Stimulated activated CD8-positive, alpha-beta memory T cell treated with anti-CD3 and anti-CD28 coated beads, Interleukin-7, amount 100 ng/mL, for 4 hours (primary cell): ENCODE results near the gene AKT2.

Source experiments
- DNase-seq, 2 donors: peaks; one replicate each; pipeline ENCODE4 v3.0.0-alpha.2; 2020; ENCODE audit warnings: low read depth in 2 of 2

The AKT2 gene

DNA sequence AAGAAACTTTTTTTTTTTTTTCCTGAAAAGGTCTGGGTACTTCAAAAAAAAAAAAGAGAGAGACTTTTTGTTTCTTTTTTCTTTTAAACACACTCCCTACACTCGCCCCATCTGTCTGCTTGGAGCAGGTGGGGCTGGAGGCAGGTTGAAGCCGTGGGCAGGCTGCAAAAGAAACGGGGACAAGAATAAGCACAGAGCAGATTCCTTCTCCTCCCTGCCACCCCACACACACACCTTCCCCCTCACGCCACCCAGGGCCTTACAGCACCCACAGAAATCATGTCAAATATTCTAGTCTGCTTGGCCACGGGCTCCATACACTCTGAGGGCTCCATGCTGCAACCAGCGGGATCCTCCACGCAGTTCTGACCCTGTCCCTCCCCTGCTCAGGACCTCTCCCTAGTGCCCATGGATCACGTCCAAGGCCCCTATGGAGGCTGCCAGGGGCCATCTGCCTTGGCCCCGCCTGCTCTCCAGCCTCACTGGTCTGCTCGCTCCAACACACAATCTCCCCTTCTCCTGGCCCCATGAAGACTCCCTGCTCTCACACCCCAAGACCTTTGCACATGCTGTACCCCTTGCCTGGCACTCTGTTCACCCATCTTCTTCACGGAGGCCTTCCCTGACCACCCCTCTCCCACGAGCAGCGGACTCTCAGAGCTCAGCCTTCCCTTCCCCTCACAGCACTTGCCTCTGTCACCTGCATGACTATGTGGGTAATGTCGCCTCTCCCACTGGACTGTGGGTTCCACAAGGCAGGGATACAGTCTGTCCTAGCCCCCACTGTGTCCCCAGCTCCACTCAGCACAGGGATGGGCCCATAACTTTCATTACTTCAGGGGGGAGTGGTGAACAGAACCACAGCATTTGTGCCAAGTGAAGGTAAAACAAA, 11.4 kb downstream of the AKT2 start:
- no peak for DNase-seq

DNA sequence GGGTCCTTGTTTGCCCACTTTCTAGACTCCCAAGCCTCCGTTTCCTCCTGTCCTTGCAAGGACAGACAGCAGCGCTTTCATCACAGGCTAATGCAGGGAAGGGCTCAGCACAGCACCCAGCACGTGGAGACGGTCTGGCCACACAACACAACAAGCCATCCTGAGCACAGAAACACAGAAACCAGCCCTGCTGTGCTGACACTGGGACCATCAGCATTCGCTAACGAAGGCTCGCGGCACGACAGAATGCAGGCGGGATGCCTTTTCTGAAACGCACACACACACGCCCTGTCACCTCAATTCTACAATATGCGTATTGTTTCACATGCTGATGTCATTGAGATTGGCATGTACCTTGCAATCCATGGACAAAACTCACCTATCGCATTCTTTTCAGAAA, 12.9 kb downstream of the AKT2 start:
- no peak for DNase-seq

DNA sequence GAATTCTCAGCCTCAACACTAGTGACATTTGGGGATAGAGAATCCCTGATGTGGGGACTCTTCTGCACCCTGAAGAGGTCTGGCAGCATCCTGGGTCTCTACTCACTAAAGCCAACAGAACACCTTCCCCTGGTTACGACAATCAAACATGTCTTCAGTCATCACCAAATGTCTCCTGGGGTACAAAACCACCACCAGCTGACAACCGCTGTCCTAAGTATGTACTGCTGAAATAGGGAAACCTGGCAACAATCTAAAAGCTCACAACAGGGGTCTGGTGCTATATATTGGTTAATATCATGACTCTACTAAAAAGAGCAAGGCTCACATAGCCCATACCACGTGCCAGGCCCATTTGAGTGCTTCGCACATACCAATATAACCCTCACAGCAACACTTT, 13.4 kb downstream of the AKT2 start:
- no peak for DNase-seq

DNA sequence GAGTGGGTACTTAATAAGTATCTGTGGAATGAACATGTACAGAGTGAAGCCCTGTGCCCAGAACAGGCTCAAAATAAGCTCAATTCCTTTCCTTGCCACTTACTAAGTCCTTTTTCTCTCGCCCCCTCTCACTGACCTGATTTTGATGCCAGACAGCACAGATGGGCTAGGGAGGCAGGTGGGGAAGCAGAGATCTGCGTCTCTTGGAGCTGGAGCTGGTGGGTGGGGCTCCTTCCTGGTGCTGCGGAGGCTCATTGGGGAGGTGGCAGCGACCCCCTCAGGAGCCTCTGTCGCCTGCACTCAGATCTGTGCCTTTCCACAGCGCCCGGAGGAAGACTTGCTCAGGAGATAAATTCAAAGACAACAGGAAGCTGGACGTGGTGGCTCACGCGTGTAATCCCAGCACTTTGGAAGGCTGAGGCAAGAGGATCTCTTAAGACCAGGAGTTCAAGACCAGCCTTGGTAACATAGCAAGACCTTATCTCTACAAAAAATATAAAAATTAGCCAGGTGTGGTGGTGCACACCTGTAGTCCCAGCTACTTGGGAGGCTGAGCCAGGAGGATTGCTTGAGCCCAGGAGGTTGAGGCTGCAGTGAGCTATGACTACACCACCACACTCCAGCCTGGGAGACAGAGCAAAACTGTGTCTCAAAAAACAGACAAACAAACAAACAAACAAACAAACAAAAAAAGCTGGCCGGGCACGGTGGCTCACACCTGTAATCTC, 14.6 kb downstream of the AKT2 start:
- DNase-seq, result no peak

DNA sequence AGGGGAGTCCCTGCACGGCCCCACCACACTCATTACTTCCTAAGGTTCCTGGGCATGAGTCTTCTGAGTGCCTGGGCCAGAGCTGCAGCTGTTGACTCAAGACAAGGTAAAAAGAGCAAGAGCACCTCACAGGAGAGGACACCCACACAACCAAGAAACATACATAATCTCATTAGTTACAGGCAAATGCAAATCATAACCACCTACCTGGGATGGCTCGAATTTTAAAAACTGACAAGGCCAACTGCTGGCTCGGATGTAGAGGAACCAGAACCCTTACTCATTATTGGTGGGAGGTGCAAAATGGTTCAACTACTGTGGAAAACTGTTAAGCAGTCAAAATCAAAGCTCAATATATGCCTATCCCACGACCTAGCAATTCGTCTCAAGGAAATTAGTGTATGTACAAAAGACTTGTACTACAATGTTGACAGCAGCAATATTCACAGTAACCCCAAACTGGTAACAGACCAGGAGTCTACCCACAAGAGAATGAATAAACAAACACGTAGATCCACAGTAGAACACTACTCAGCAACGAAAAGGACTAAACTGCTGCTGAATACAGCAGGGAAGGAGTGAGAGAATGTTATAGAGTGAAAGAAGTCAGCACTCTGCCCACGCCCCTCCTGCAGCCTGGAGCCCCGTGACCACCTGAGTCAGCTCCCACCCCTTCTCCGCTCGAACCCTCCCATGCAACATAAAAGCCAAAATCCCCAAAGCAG, 15.8 kb downstream of the AKT2 start:
- DNase-seq, result no peak

DNA sequence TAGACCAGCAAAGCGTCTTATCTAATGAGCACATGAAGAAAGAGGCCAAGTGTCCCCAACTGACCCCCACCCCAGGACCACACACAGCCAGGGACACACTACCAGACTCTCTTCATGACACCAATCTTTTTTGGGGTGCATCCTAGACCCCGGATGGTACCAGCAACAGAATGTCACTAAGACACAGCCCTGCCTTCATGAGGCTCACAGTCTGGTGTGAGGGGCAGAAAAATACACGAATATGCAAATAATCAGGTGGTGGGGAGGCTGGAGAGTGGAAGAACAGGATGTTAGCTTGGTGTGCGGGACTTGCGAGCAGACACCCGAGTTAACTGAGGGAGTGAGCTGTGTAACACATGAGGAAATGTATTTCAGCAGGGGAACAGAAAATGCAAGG, 17.5 kb downstream of the AKT2 start:
- no peak for DNase-seq

DNA sequence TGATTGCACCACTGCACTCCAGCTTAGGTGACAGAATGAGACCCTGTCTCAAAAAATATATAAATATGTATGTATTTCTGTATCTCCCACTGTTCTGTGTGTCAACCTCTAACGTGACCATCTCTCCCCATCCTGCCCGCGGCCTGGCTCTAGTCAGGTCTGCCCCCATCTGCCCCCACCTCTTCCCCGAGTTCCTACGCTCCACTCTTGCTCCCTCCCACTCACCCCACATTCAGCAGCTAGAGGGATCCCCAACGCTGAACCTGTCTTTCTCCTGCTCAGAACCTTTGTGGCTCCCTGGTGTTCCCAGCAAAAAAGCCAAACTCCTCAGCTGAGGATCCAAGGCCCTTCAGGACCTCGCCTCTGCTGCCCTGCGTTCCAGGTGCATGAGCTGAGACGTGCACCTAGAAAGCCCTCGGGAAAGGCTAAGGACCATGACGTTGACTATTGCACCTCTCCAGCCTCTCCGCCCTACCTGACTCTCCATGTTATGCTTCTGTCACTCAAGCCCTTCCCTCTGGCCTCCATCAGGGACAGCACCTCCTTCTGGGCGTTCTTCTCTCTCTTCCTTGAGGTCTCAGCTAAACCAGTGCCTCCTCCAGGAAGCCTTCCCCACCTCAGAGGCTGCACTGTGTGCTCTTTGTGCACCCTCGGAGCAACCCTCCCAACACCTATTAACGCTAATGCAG, 18.1 kb downstream of the AKT2 start:
- DNase-seq, result no peak

DNA sequence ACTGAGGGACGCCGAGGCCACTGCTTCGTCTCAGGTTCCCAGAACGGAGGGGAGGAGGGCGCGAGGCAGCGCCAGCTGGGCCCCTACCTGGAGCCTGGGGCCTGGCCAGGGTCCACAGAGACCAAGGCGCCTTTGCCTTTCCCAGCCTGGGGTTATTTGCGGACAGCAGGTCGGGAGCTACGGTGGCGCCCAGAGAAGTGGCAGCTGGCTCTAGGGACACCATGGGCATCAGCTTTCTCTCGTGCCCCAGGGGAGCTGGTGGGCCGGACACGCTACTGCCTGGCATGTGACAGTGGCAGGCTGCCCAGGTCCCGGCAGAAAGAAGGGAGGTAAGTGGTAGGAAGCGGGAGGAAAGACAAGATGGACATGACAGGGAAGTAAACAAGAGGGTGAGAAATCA, 19.0 kb downstream of the AKT2 start:
- no peak for DNase-seq

DNA sequence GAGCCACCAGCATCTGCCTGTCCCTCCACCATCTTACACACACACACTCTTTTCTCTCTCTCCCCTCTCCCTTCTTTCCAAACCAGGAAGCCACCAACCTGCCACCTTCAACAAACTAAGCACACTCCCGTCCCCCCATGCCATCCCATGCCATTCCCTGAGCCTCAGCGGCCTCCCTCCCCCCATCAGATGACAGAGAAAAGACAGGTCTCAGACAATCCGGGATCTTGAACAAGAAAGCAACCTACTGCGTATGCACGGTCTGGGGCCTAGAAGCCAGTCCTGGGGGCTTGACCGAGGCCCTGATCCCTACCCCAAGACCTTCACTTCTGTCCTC, 19.4 kb downstream of the AKT2 start:
- DNase-seq, result no peak

DNA sequence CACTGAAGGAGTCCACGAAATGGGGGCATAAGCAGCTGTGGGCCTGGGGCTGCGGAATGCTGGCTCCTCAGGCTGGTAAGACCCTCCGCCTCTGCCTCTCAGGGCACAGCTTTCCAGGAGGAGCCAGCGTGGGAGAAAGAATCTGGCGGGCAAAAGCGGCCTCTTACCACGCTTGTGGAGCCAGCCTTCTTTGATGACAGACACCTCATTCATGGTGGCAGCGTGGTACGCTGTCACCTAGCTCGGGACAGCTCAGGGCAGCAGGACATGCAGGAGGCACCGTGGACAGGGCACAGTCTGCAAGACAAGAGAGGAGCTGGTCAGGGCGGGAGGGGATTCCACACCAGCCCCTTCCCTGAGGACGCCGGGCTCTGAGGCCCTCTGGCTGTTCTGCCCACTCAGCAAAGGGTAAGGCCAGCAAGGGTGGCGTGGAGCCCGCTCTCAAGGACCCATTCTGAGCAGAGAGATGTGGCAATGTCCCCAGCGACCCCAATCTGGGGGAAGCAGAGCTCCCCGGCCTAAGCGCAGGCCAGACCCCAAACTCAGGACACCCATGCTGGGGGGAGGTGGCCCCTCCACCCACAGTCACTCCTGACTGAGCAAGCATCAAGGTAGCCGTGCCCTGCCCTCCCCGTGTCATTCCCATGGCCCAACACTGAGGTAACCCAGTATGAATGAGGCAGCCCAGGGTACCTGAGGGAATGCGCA, 19.9 kb downstream of the AKT2 start:
- no peak for DNase-seq

DNA sequence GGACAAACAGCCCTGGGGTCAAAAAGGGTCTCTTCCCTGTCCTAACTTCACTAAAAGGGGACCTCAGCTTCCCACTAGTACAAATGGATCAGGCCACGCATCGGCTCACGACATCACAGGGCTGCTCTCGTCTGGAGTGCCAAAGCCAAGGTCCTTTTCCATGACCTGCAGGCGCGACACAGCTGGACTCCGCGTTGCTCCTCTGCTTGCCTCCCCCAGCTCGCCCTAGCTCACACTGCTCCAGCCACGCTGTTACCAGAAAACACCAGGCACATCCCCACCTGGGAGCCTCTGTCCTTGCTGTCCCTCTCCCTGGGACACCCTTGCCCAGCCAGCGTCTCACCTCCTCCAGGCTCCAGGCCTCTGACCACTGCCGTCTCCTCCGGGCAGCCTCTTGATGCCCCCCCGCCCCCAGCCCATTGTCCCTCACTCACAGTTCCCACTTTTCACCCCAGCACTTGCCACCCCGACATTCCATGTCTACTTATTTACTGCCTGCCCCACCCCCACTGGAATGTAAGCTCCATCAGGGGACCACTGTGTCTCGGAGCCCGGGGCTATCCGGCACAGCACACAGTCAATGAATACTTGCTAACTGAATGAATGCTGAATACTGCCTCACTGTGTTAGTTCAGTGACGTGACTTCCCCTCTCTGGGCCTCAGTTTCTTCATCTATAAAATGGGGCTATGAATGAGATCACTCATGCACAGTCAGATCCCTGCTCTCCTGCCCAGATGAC, 20.7 kb downstream of the AKT2 start:
- no peak for DNase-seq

DNA sequence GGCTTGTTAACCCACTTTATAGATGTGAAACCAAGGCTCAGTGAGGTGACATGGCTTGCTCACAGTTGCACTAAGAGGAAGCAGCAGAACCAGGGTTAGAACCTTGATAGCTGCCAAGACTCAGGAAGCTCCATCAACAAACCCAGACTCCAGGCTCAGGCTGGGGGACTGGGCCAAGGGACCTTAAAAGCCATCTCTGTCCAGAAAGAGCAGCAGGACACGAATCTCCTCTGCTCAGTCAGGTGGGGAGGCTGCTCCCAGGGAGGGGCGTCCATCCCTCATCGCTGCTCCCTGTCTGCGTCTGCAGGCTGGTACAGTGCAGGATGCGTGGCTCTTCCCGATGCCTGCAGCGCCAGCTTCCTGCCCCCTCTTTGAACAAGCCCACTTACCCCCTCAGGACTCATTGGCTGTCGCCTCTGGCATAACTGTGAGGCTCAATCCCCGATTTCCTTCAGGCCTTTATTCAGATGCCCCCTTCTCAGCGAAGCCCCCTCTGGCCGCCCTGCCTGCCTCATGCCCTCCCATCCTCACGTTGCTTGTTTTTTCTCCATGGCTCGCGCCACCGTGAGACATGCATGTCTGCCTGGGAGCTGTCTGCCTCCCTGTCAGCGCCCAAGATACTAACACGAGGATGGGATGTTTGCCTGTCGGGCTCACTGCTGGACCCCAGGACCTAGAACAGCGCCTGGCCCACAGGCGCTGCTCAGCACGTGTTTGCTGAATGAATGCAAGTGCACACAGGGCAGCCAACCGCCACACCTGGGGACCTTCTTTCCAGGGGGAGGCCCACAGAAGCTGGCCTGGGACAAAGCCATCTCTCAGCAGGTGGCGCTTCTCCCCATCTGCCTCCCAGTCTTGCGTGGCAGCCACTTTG, 21.5 kb downstream of the AKT2 start:
- no peak for DNase-seq

DNA sequence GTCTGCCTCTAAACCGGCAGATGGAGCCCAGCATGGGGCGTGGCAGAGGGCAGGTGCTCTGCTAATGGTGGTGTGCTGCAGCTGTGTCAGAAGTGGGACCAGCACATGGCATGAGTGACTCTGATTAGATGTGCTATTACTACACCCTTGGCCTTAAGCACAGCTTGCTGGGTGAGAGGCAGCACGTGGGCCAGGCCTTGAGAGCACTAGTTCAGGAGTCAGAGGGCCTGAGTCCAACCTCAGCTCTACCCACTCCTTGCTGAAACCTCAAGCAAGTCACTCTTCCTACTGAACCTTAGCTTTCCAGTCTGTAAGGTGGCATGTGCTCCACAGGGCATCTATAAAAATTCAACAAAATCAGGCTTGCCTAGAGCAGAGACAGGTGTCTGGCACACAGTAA, 22.7 kb downstream of the AKT2 start:
- DNase-seq, result no peak

DNA sequence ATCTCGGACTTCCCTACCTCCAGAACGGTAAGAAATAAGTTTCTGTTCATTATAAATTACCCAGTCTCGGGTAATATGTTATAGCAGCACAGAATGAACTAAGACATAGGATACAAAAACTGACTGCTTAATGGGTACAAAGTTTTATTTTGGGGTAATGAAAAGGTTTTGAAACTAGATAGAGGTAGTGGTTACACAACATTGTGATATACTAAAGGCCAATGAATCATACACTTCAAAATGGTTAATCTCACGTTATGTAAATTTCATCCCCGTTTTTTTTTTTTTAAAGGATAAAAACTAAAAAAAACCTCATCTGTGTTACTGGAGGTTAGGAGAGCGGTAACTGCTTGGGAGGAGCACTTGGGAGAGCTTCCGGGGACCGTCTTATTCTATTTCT, 23.5 kb downstream of the AKT2 start:
- DNase-seq, result no peak

DNA sequence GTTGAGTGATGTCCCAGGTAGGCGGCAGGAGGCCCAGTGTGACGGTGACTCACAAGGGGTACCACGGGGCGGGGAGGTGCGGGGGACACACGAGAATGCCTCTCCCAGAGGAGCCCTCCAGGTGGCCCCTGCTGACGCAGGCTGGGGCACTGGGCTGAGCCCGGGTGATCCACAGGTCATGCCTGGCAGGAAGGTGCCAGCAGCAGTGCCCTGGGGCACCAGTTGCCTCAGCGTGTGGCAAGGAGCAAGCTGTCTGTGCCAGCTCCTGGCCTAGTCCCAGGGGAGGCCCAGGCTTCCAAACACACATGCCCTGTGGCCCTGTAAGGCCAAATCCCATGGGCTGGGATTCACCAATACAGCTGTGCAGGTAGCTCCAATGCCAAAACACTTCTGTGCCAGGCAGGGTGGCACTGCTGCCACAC, 28.0 kb downstream of the AKT2 start:
- no peak for DNase-seq

DNA sequence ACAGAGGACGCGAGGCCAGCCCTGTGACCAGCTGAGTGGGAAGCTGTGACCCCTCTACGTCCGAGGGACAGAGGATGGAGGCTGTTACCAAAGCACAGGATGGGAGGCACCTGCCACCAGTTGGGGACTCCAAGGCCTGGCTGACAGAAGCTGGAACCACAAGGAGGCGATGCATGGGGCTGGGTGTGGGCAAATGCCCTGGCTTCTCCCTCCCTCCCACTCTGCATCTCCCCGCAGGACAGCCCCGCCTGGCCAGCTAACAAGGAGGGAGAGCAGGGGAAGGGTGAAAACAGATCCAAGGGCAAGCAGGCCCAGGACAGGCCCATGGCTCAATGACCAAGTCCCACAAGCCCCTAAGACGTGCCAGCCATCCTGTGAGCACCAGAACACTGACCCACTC, 28.6 kb downstream of the AKT2 start:
- DNase-seq, result no peak

DNA sequence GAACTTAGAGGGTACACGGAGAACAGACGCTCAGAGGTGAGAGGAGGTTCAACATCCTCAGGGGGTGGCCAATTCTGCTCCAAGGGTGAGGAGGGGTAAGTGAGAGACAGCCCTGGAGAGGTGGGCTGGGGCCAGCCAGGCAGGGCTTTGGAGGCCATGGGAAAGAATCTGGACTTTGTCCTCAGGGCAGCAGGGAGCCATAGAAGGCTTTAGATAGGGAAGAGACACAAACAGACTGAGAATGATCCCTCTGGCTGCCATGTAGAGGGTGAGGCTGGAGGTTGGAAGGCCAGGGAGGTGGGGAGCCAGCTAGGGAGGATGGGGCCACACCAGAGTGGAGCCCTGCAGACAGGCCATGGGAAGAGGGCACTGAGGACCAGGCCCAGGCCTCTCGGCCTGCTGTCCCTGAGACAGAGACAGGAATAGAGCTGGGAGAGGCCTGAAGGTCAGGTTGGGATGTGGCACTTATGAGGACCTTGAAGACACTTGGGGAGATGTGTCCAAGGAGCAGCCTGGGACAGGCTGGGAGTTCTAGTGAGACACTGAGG, 29.5 kb downstream of the AKT2 start:
- DNase-seq, result no peak

DNA sequence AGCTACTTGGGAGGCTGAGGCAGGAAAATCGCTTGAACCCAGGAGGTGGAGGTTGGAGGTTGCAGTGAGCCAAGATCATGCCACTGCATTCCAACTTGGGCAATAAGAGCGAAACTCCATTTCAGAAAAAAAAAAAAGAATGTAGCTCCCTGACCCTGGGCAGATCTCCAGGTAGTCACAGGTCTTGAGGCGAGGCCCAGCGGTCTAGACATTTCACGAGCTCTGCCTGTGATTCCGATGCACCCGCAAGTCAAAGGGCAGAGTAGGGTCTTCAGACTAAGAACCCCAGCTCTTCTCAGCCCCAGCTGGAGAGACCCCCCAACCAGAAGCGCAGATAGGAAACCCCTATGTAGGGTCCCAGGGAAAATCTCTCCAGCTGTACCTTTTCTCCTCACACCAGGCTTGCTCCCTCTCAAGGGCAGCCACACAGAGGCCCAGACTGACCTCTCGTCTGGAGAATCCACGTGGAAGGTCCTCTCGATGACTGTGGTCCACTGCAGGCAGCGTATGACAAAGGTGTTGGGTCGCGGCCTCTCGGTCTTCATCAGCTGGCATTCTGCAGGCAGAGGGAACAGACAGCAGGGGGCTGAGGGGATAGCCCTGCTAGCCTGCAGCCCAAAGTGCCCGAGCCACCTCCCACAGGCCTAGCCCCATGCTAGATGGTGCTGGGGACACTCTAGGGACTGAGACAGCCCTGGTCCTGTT, 30.3 kb downstream of the AKT2 start:
- no peak for DNase-seq

DNA sequence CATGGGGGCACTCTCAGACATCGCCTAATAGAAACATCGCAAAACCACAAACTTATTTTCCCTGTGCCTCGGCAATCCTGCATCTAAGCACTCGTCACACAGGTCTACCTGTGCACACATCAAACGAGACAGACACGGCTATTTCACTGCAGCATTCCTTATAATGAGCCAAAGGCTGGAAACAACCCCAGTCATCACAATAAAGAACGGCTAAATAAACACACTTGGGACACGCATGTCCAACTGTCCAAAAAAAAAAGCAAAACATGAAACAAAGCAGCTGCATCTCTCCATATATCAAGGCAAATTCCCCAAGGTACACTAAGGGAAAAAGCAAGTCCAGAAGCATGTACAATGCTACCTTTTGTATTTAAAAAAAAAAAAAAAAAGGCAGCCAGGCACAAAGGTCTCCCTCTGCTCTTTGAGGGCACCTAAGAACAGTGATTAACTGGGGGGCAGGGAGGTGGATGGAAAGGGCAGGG, 31.5 kb downstream of the AKT2 start:
- DNase-seq, result no peak
